ENCODE results near the gene CNR2.

CNR2 gene

DNA sequence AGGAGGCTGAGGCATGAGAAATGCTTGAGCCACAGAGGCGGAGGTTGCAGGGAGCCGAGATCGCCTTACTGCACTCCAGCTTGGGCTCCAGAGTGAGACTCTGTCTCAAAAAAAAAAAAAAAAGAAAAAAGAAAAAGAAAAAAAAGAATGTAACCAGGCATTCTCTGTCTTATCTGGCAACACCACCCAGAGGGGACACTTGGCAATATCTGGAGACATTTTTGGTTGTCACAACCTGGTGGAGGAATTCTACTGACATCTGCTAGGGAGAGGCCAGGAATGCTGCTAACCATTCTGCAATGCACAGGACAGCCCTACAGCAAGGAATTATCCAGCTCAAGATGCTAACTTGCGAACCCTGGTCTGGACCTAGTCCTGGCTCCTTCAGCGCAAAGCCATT is 2.3 kb upstream of the CNR2 start:
- Histone ChIP-seq H3K9me3 (ENCODE audit: control insufficient read depth, insufficient read depth, low read length) (no peaks in the 10 kb centered on the region), H3K4me3 (ENCODE audit: low read depth, low read length) (no peak overlapping the region), H3K4me1 (ENCODE audit: control insufficient read depth, insufficient read depth, low read length) (no peaks in the 10 kb centered on the region), H3K36me3 (ENCODE audit: control insufficient read depth, insufficient read depth, low read length) (no peaks in the 10 kb centered on the region), H3K27me3 (ENCODE audit: control insufficient read depth, insufficient read depth, low read length) (no peaks in the 10 kb centered on the region), H3K9ac (ENCODE audit: low read depth, low read length) (no peak overlapping the region), H3K27ac (ENCODE audit: low read depth, low read length) (no peak overlapping the region)

DNA sequence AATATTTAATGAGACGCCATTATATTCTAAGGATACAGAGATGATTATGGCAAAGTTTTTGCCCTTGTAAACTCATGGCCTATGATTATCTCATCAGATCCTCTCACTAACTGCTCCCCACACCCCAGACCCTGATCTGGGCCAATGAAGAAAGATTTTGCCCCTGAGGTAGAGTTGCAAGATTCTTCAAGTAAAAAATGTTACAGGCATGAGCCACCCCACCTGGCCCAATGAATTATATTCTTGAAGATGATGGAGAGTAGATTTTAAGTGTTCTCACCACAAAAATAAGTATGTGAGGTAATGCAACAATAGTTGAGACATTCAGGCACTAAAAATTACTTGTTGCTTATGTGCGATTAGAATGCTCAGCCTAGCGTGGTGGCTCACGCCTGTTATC is 1.8 kb upstream of the CNR2 start:
- Histone ChIP-seq H3K27ac (ENCODE audit: low read depth, low read length) (no peak overlapping the region), H3K27me3 (ENCODE audit: control insufficient read depth, insufficient read depth, low read length) (no peaks in the 10 kb centered on the region), H3K4me1 (ENCODE audit: control insufficient read depth, insufficient read depth, low read length) (no peaks in the 10 kb centered on the region), H3K36me3 (ENCODE audit: control insufficient read depth, insufficient read depth, low read length) (no peaks in the 10 kb centered on the region), H3K9ac (ENCODE audit: low read depth, low read length) (no peak overlapping the region), H3K9me3 (ENCODE audit: control insufficient read depth, insufficient read depth, low read length) (no peaks in the 10 kb centered on the region), H3K4me3 (ENCODE audit: low read depth, low read length) (no peak overlapping the region)

DNA sequence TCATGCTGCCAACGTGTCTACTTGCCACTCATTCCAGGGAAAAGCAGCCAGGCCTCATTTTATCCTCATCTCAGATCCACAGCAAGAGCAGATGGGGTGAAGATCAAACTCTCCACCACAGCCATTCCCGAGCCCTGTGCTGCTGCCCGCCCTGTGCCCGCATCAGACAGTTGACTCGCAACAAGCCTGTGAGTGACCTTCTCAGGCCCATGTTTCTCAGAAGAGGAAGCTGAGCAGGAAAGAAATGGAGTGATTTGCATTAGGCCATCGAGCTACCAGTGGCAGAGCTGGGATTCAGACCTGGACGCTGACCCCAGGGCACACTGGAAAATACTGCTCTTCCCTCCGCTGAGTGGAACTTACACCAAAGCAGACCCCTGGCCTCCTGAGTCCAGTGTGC is 1.2 kb downstream of the CNR2 start:
- H3K4me3 ChIP-seq (ENCODE audit: low read depth, low read length) = no peak overlapping the region

DNA sequence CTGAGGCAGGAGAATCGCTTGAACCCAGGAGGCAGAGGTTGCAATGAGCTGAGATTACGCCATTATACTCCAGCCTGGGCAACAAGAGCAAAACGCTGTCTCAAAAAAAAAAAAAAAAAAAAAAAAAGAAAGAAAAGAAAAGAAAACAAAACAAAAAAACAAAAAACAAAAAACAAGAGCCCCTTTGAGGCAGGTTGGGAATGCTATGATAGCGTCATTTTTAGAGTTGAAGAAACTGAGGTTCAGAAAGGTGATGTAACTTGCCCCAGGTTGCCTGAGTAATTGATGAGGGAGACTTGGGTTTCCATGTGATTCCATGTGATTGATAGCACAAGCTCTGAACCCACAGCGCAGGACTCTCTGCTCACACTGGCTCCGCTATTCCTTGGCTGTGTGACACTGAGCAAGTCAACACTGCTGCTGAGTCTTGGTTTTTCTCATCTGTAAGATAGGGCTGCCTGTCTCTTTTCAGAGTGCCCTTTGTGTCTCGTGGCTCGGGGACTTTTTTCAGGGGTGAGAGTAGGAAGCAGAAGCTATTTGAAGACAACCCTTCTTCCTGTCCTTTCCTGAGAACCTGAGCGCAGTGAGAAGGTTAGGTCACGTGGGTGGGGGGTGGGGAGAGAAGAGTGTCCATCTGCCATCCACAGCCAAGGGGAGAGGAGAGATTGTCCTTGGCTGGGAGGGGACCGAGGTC is 2.5 kb downstream of the CNR2 start:
- no peak overlapping the region for H3K27ac ChIP-seq (ENCODE audit: low read depth, low read length)
- no peaks in the 10 kb centered on the region for H3K9me3 ChIP-seq (ENCODE audit: control insufficient read depth, insufficient read depth, low read length)
- H3K4me1 ChIP-seq (ENCODE audit: control insufficient read depth, insufficient read depth, low read length) = no peaks in the 10 kb centered on the region; the same call in 1 of the 2 replicates
- H3K27me3 ChIP-seq (ENCODE audit: control insufficient read depth, insufficient read depth, low read length) = no peaks in the 10 kb centered on the region
- no peak overlapping the region for H3K9ac ChIP-seq (ENCODE audit: low read depth, low read length)
- H3K36me3 ChIP-seq (ENCODE audit: control insufficient read depth, insufficient read depth, low read length) = no peaks in the 10 kb centered on the region
- no peak overlapping the region for H3K4me3 ChIP-seq (ENCODE audit: low read depth, low read length)

More for the DNA sequence above, 1.2 kb downstream of the CNR2 start:
- H3K9me3 ChIP-seq (ENCODE audit: control insufficient read depth, insufficient read depth, low read length) = no peaks in the 10 kb centered on the region
- H3K9ac ChIP-seq (ENCODE audit: low read depth, low read length) = no peak overlapping the region
- no peaks in the 10 kb centered on the region for H3K27me3 ChIP-seq (ENCODE audit: control insufficient read depth, insufficient read depth, low read length)
- no peaks in the 10 kb centered on the region for H3K36me3 ChIP-seq (ENCODE audit: control insufficient read depth, insufficient read depth, low read length)
- H3K27ac ChIP-seq (ENCODE audit: low read depth, low read length) = no peak overlapping the region
- no peaks in the 10 kb centered on the region; the same call in 1 of the 2 replicates for H3K4me1 ChIP-seq (ENCODE audit: control insufficient read depth, insufficient read depth, low read length)

DNA sequence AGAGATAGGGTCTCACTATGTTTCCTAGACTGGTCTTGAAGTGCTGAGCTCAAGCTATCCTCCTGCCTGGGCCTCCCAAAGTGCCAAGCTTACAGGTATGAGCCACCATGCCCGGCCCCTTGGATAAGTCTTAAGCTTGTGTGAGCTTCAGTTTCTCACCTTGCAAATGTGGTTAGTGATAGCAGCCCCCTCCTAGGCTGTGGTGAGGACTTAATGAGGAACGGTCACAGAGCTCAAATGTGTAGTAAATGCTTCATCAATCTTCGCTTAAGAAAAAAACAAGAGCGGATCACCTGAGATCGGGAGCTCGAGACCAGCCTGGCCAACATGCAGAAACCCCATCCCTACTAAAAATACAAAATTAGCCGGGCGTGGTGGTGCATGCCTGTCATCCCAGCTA is 3.0 kb downstream of the CNR2 start:
- no peak overlapping the region for H3K9ac ChIP-seq (ENCODE audit: low read depth, low read length)
- H3K36me3 ChIP-seq (ENCODE audit: control insufficient read depth, insufficient read depth, low read length) = no peaks in the 10 kb centered on the region
- H3K9me3 ChIP-seq (ENCODE audit: control insufficient read depth, insufficient read depth, low read length) = no peaks in the 10 kb centered on the region
- no peaks in the 10 kb centered on the region; the same call in 1 of the 2 replicates for H3K4me1 ChIP-seq (ENCODE audit: control insufficient read depth, insufficient read depth, low read length)
- H3K27ac ChIP-seq (ENCODE audit: low read depth, low read length) = no peak overlapping the region
- no peaks in the 10 kb centered on the region for H3K27me3 ChIP-seq (ENCODE audit: control insufficient read depth, insufficient read depth, low read length)
- H3K4me3 ChIP-seq (ENCODE audit: low read depth, low read length) = no peak overlapping the region

DNA sequence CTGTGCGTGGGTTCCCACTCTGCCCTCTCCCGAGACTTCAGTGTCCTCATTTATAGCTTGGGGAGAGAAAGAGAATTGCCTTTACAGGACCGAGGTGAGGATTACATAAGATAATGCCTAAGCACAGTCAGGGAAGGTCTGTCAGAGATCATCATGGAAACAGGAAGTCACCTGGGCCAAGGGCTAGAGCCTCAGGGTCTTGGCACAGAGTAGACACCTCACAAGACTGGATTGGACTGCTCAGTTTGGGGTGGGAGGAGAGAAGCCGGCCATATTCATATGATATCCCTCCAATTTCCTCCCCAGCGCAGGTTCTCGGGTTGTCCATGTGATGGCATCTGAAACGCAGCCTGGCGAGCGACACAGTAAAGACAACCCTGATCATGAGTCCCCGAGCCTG is 3.8 kb downstream of the CNR2 start:
- H3K27me3 ChIP-seq (ENCODE audit: control insufficient read depth, insufficient read depth, low read length) = peaks cover 6% of the 10 kb centered on the region; the same call in 1 of the 2 replicates
- H3K4me1 ChIP-seq (ENCODE audit: control insufficient read depth, insufficient read depth, low read length) = peaks cover 6% of the 10 kb centered on the region
- H3K9ac ChIP-seq (ENCODE audit: low read depth, low read length) = no peak overlapping the region
- H3K4me3 ChIP-seq (ENCODE audit: low read depth, low read length) = no peak overlapping the region
- H3K27ac ChIP-seq (ENCODE audit: low read depth, low read length) = no peak overlapping the region
- no peaks in the 10 kb centered on the region for H3K9me3 ChIP-seq (ENCODE audit: control insufficient read depth, insufficient read depth, low read length)
- H3K36me3 ChIP-seq (ENCODE audit: control insufficient read depth, insufficient read depth, low read length) = no peaks in the 10 kb centered on the region

DNA sequence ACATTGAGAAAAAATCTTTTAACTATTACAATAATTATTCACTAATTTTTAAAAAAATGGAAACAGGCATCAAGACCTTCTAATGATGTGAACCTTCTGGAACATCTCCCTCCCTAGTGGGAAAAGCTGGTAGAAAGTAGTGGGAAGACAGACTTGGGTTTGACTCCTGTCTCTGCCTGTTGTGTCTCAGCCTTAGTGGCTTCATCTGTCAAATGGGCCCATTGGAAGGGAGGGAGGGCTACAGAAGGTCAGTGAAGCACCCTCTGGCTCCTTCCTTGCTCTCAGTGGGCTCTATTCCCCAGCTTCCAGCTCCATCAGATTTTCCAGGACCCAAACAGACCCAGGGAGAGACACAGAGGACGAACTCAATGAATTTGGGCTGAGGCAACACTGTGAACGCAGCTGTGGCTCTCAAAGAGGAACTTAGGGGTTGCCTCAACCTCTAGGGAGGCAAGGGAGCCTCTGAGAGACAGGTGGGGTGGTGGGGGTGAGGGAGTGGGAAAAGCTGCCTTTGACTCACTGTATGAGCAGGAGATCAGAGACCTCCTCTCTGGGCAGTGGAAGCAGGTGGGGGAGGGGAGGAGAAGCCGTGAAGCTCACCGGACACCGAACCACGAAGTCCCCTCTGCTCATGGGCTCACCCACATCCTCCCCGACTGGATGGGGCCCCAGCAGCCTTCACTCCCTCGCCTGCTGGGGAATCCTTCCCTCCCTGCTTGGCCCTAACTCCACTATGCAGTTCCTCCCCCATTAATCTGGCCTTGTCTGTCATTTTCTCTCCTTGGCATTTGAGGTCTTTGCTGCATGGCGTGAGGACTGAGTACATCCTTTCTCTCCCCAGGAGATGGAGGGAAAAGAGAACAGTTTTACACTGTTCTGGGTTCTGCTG is 4.5 kb downstream of the CNR2 start:
- Histone ChIP-seq H3K9ac (ENCODE audit: low read depth, low read length) (no peak overlapping the region), H3K4me3 (ENCODE audit: low read depth, low read length) (no peak overlapping the region), H3K9me3 (ENCODE audit: control insufficient read depth, insufficient read depth, low read length) (no peaks in the 10 kb centered on the region), H3K27ac (ENCODE audit: low read depth, low read length) (no peak overlapping the region), H3K36me3 (ENCODE audit: control insufficient read depth, insufficient read depth, low read length) (no peaks in the 10 kb centered on the region), H3K4me1 (ENCODE audit: control insufficient read depth, insufficient read depth, low read length) (peaks cover 9% of the 10 kb centered on the region), H3K27me3 (ENCODE audit: control insufficient read depth, insufficient read depth, low read length) (peaks cover 10% of the 10 kb centered on the region)

DNA sequence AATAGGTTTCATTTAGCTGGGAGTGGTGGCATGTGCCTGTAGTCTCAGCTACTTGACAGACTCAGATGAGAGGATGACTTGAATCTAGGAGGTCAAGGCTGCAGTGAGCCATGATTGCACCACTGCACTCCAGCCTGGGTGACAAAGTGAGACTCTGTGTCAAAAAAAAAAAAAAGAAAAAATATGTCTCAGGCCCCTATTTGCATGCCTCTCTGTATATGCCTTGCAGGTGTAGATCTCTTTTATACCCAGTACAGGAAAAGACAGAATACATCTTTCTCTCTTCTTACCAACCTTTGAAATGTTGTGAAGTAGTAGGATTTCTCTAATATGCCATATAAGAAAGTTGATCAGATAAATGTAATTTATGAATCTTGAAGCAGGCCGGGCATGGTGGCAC is 6.4 kb downstream of the CNR2 start:
- Histone ChIP-seq H3K9ac (ENCODE audit: low read depth, low read length) (no peak overlapping the region), H3K27me3 (ENCODE audit: control insufficient read depth, insufficient read depth, low read length) (peaks cover 30% of the 10 kb centered on the region), H3K36me3 (ENCODE audit: control insufficient read depth, insufficient read depth, low read length) (no peaks in the 10 kb centered on the region), H3K4me3 (ENCODE audit: low read depth, low read length) (no peak overlapping the region), H3K9me3 (ENCODE audit: control insufficient read depth, insufficient read depth, low read length) (no peaks in the 10 kb centered on the region), H3K27ac (ENCODE audit: low read depth, low read length) (no peak overlapping the region), H3K4me1 (ENCODE audit: control insufficient read depth, insufficient read depth, low read length) (peaks cover 9% of the 10 kb centered on the region)

DNA sequence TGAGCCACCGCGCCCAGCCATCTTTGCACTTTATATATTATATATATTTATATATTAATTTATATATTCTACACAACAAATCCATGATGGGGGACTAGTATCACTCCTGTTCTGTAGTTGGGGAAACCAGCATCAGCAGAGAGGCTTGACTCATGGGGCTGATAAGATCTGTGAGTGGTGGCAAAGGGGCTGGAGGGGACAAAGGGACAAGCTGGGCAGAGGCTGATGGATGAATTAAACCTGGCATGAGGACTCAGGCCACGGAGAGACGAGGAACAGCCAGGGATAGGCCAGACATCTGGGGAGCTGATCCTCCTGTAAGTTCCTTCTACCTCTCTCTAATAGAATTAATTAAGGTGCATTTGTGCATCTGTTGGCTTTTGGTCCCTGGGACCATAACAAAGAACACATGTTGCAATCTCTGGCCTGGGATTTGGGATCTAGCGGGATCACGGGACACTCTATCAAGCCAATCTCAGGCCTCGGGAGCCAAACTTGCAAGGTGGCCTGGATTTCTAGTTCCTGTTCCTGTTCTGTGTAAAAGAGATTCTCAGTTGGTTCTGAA is 7.6 kb downstream of the CNR2 start:
- H3K27ac ChIP-seq (ENCODE audit: low read depth, low read length) = no peak overlapping the region
- H3K9me3 ChIP-seq (ENCODE audit: control insufficient read depth, insufficient read depth, low read length) = no peaks in the 10 kb centered on the region
- peaks cover 9% of the 10 kb centered on the region for H3K4me1 ChIP-seq (ENCODE audit: control insufficient read depth, insufficient read depth, low read length)
- H3K4me3 ChIP-seq (ENCODE audit: low read depth, low read length) = no peak overlapping the region
- H3K36me3 ChIP-seq (ENCODE audit: control insufficient read depth, insufficient read depth, low read length) = no peaks in the 10 kb centered on the region
- peaks cover 41% of the 10 kb centered on the region for H3K27me3 ChIP-seq (ENCODE audit: control insufficient read depth, insufficient read depth, low read length)
- H3K9ac ChIP-seq (ENCODE audit: low read depth, low read length) = no peak overlapping the region

DNA sequence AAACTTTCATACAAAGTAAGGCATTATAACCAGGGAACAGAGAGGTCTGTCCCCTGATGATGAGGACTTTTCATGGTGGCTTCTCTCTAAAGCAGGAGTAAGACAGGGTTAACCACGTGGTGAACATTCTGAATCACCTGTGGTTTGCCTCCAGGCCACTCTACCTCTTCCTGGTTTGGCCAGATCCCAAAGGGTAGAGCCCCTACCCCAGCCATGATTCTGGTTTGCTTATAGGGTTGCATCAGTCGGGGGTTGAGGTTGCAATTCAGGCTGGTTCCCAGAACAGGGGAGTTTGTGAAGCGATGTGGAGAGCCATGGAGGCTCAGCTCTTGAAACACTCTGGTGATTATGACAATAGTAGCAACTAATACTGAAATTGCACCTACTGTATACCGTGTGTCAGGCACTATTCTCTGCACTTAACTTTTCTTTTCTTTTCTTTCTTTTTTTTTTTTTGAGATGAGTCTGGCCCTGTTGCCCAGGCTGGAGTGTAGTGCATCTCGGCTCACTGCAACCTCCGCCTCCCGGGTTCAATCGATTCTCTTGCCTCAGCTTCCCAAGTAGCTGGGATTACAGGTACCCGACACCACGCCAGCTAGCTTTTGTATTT is 8.3 kb downstream of the CNR2 start:
- Histone ChIP-seq H3K36me3 (ENCODE audit: control insufficient read depth, insufficient read depth, low read length) (no peaks in the 10 kb centered on the region), H3K4me3 (ENCODE audit: low read depth, low read length) (no peak overlapping the region), H3K27me3 (ENCODE audit: control insufficient read depth, insufficient read depth, low read length) (peaks cover 41% of the 10 kb centered on the region), H3K9me3 (ENCODE audit: control insufficient read depth, insufficient read depth, low read length) (no peaks in the 10 kb centered on the region), H3K4me1 (ENCODE audit: control insufficient read depth, insufficient read depth, low read length) (peaks cover 9% of the 10 kb centered on the region), H3K27ac (ENCODE audit: low read depth, low read length) (no peak overlapping the region), H3K9ac (ENCODE audit: low read depth, low read length) (no peak overlapping the region)

Measured in HUES48 (cell line).